ENCODE results near the gene IL6R.
"Not testable (repeated sequence)": the region's sequence is repeated elsewhere in the genome, so short reads cannot be mapped to it uniquely, and the experiment has no call there.

IL6R gene

DNA sequence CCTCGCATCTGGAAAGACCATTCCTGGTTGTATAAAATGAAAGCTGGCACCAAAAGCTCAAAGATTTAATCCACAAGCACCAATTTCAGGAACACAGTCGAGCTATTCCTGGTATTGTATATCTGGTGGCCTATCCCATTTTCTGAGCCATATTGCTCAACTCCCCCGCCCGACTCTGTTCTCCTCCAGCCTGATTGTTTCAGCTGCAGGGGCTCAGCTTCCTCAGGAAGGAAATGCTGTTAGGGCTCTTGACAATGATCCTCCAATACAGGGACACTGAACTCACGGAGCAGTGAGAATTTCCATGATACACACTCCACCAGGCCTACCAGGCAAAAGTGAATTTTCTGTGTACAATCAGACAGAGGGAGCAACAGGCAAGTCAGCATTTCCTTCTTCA, 80.0 kb downstream of the IL6R start:
- DNase-seq, result no peak

- DNase-seq, result no peak
Observed at GRCh38 chr1:154485910-154486496, 80.9 kb downstream of the IL6R start.

DNA sequence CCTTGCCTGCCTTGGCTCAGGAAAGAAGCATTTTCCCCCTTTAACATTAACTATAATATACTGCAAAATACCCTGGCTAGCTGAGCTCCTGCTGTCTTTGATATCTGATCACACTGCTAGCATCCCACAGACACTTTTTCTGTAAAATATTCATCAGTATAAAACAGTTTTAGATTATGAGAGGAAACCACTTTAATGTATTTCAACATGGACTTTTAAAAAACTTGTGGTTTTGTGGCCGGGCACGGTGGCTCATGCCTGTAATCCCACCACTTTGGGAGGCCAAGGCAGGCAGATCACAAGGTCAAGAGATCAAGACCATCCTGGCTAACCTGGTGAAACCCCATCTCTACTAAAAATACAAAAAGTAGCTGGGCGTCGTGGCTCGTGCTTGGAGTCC, 81.6 kb downstream of the IL6R start:
- DNase-seq, result not testable (repeated sequence)

GRCh38 chr1:154488922-154489321, 83.8 kb downstream of the IL6R start:
- no peak for DNase-seq

DNA sequence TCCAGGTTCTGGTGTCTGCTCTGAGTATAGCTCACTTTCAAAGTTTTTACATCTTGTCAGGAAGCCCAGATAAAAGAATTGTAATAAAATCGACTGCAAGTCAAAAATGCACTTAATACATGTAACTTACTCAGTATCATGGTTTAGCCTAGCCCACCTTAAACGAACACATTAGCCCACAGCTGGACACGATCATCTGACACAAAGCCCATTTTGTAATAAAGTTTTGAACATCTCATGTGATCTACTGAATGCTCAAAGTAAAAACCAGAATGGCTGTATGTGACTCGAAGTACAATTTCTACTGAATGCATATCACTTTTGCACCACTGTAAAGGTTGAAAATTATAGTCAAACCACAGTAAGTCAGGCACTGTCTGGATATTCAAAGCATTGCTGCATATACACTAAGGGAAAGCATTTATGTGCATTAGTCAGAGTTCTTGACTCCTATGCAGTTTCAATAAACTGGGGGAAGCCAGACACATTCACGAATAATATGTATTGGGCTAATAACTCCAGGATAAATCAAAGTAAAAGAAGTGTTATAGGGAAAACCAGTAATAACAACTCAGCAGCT, 84.6 kb downstream of the IL6R start:
- DNase-seq, result no peak

- no peak for DNase-seq
Observed at GRCh38 chr1:154490317-154490716, 85.2 kb downstream of the IL6R start.

DNA sequence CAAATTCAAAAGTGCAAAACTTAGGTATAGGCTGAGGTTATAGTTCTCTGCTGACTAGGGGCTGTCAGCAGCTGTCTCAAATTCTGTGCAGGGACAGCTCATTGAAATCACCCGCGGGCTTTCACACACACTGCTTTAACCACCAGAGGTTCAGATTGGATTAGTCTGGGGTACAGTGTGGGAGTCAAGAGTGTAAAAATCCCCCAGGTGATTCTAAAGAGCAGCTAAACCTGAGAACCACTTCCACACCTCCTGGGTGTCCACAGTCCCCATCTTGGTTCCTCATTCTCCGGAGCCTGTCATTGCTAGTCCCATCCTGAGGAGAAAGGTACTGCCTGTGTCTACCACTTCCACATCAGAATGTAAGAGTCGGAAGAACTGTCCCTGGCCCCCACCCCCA, 87.0 kb downstream of the IL6R start:
- DNase-seq, result no peak

GRCh38 chr1:154493276-154493675, 88.1 kb downstream of the IL6R start:
- DNase-seq, result no peak

DNA sequence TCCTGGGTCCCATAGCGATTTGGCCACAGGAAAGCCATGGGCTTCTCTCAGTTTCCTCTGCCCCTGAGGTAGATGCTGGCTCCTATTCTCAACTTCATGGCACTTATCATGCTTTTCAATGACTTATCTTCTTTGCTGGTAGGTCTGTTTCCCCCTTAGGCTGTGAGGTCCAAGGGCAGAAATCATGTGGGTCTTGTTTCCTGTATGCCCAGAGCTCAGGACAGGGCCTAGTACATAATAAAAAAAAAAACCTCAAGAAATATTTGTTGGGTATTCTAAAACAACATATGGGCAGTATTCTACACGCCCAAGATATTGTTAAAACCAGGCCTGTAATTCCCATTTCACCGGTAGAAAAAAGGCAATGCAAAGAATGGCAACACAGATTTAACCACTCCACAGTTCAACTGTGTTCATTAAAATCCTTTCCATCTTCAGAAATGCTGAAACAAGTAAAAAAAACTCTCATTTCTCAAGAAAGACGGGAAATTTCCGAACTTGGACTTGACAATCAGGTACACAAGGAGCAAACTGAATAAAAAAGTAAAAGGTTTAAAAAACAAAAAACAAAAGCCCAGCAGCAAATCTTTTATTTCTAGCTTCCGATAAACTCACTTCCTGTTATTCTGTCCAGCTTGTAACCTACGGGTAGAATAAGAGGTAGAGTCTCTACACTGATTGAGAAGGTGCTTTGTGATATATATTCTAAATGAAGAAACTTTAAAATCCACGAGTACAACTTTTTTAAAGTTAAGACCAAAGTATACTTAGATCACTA, 90.5 kb downstream of the IL6R start:
- DNase-seq, result no peak

DNA sequence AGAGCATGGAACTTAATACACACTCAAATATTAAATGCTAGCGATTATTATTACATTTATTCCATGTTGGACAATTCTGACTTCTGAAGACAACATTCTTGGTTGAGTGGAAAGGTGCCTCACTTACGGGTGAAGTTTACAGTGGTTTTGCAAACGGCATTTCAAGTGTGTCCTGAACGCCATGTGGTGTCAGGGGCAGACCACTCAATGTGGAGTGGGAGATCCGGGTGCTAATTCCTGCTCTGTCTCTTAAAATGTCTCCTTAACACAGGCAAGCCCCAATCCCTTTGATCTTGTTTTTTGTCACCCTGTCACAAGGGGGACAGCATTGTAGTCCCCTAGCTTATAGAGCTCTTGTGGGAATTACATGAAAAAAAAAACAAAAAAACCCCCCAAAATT, 91.2 kb downstream of the IL6R start:
- DNase-seq, result no peak

DNA sequence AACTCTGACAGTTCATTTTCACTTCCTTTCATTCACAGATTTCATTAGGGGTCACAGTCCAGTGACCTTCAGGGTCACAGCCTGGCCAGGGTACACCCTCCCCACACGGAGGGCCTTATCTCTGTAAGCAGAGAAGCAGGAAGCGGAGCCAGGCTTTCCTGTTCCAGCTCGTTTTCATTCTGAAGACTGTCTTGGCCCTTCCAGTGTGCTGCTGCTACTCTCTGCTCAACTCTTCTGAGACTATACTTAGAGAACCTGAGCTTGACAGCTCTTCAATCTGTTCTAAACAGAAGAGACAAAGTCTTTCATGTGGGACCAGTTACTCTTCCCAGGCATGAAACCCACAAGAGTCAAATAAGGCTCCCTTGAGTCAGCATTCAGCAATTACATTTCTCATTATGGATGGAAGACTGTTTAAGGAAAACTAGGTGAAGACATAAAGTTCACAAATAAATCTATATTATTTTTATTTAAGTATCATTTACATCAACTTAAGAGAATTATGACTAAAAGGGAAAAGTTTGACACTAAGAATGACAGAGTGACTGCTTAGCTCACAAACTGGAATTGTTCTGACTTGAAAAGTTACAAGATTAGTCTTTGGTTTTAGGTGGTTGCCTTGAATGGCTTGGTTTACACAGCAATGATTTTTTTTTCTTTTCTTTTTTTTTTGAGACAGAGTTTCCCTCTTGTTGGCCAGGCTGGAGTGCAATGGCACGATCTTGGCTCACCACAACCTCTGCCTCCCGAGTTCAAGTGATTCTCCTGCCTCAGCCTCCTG, 92.1 kb downstream of the IL6R start:
- DNase-seq, result no peak

GRCh38 chr1:154499446-154499845, 94.3 kb downstream of the IL6R start:
- no peak for DNase-seq

DNA sequence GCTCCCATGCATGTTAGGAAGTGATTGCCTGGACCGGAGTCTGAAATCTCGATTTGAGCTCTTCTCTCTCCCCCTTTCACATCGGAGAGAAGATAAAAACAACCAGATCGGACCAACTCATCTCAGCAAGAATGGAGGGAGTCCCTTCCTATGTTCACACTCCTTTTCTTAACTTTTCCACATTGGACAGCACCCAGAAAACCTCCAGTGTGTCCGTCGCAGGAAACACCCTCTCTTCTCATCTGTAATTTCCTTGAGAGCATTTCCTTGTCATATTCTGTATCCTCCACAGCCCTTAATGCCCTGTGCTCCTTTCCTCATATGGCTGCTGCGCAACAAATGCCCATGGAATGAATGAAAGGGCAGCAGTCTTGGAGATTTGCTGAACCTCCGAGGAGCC, 95.4 kb downstream of the IL6R start:
- no peak for DNase-seq

GRCh38 chr1:154501423-154502065, 96.4 kb downstream of the IL6R start:
- no peak for DNase-seq

DNA sequence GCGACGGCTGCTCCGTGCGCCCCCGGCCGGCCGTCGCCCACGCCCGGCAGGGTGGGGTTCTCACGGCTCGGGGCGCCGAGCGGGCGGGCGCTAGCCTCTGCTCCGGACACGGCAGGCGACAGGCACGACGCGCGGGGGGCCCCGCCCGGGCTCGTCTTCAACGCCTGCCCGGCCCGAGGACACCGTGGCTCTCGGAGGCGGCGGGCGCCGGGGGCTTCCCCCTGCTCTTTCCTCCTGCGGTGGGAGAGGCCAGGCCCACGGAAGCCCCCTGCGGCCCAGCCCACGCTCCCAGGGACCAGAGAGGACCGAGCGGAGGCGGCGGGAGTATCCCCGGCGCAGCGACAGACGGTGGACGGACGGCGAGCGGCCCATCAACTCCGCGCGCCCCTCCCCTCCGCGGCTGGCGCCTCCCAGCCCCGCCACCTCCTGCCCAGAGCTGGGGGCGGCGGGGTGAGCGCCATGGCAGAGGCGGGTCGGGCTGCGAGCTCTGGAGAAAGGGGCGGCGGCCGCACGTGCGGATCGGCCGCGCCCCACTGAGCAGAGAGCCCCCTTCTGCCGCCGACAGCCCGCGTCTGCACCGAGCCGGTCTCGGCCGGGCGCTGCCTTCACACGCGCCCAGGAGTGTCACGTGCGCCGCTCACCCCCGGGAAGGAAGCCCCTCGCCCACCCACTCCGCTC, 97.1 kb downstream of the IL6R start, which contains the start of the genes SHE and TDRD10:
SHE (minus strand) TSS at position 347 of the 678 bp plus-strand sequence. CDS start 386 bp downstream, outside the sequence.
TDRD10 (plus strand) TSS at position 154 of the 678 bp plus-strand sequence. CDS start 4,685 bp downstream, outside the sequence.
- DNase-seq, result peak; percentile 5

DNA sequence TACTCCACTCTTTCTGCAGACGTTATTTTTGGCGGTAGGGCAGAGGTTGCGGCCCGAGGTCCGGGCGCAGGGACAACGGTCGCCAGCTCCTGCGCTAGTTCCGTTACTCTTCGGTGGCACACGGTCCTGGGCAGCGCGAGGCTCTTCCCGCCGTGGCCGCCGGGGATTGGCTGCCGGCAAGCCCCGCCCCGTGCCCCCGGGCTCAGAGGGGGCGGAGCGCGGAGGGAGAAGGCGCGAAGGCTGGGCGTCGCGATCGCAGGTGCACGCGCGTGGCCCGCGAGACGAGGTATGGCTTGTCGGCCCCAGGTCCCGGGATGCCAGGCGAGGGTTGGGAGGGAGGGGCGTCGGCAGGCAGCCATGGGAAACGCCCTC, 97.6 kb downstream of the IL6R start:
- no peak for DNase-seq

DNA sequence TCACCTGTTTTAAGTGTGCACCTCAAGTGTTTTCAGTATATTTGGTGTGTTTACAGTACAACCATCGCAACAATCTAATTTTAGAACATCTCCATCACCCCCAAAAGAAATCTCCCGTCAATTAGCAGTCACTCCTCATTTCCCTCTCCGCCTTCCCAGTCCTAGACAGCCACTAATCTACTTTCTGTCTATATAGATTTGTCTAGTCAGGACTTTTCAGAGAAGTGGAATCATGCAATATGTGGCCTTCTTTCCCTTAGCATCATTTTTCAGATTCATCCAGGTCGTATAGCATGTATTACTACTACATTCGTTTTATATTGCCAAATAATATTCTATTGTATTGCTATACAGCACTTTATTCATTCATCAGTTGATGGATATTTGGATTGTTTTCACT, 98.8 kb downstream of the IL6R start:
- no peak for DNase-seq

DNA sequence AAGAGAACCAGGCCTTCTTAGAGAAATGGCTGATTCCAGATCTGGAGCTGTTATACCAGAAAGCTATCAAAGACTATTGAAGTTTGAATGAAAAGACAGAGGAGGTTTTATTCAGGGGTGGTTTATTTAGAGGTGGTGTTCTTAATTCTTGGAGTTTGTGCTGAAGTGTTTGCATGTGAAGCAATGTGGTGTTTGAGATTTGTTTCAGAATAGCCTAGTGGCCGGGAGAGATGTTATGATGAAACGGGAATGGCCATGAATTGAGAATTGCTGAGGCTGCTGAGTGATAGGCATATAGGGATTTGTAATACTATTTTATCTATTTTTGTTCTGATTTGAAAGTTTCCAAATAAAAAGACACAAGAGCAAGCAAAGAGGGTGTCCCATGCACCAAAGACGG, 107.6 kb downstream of the IL6R start:
- no peak for DNase-seq

- no peak for DNase-seq
Observed at GRCh38 chr1:154514066-154514553, 109.0 kb downstream of the IL6R start.

DNA sequence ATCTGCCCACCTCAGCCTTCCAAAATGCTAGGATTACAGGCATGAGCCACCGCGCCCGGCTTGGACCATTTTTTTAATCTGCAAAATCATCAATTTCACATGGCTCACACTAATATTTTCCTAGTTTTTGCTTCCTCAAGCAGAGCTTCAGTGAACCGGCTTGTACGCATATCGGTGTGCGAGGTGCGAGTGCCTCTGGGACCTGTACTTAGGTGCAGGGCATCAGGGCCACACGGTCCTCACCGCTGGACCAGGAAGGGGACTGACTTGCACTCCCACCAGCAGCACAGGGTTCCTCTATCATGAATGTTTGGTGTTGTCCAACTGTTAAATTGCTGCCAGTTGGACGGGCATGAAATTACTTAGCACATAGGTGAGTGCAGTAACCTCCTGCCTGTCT, 112.5 kb downstream of the IL6R start:
- DNase-seq, result no peak
